DMS153 treated with DMSO at 0.1 percent for 48 hours (cell line): Measurements from ENCODE around the gene WDR83.
"Not testable (repeated sequence)": the region's sequence is repeated elsewhere in the genome, so short reads cannot be mapped to it uniquely, and the experiment has no call there.

ENCODE experiments used
- DNase-seq: peaks from one replicate; lab custom pipeline; 2025; ENCODE audit not compliant: unreplicated experiment; lab: John Stamatoyannopoulos, UW

WDR83 gene

GRCh38 chr19:12711187-12711586 is 44.6 kb downstream of the WDR83 start:
- no peak for DNase-seq

- not testable (repeated sequence) for DNase-seq
Observed at GRCh38 chr19:12712077-12712476, 45.5 kb downstream of the WDR83 start.

- DNase-seq: not testable (repeated sequence)
Observed at GRCh38 chr19:12713304-12713703, 46.7 kb downstream of the WDR83 start.

GRCh38 chr19:12715102-12715501 is 48.5 kb downstream of the WDR83 start:
- DNase-seq: no peak

GRCh38 chr19:12715929-12716328 is 49.3 kb downstream of the WDR83 start:
- no peak for DNase-seq

GRCh38 chr19:12720296-12720695 is 53.7 kb downstream of the WDR83 start:
- DNase-seq: no peak

- no peak for DNase-seq
Observed at GRCh38 chr19:12720851-12721655, 54.4 kb downstream of the WDR83 start.

- no peak for DNase-seq
Observed at GRCh38 chr19:12721656-12722565, 55.3 kb downstream of the WDR83 start.

- DNase-seq: peak; percentile 92
Observed at GRCh38 chr19:12722566-12723380, 56.2 kb downstream of the WDR83 start.

- DNase-seq: no peak
Observed at GRCh38 chr19:12723381-12723640, 56.7 kb downstream of the WDR83 start.

DNA sequence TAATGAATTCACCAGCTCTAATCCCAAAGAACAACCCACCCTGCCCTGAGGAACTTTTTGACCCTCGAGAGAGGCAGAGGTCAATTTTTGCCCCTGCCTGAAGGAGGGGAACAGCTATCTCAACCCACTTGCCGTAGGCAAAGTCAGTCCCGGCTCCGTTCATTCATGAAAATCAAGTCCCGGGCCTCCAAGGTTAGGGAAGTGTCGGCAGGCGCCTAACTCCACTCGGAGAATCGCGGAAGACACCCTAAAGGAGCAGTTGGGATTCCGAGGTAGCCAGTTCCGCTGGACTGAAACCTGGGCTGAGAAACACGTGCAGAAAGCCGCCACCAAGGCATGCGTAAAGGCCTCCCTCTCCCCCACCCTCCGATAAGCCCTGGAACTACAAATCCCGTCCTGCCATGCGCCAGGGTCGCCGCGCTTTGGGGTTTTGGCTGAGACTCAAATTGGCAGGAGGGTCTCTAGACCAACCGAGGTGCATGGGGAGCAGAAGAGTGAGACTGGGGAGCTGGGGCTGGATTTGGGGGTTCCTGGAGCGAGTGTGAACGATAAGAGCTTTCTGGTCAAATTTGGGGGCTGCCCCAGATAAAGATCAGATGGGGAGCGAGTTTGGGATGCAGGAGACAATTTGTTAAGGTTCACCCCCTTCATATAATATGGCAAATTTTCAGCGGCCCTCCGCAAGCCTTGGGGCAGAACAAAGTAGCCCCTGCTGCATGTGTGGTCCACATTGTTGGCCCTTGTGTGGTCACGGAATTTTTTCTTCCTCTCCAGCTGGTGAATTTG is 57.2 kb downstream of the WDR83 start, which contains the start of gene TNPO2:
TSS of gene TNPO2 (minus strand) at position 292 of the 786 bp plus-strand sequence. CDS start 2,955 bp downstream, outside the sequence.
- DNase-seq: peak; percentile 51
